Measurements from ENCODE around the gene TADA1.

Gene TADA1

DNA sequence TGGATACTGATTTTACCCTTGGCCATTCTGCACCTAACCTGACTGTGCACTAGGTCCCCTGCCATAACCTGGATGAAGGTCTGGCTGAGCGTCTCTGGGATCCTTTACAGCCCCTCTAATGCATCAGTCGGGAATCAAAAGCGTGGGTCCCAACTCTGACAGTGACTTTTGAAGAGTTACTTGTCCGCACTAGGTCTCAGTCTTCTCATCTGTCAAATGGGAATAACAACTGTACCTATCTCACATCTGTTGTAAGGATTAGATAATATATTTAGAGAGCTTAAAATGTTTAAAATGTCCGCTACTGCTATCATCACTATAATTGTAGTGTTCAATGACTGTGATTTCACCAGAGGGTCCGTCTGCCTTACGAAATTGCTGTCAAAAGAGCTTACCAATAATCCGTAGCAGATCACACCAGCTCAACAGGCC, 746 bp downstream of the TADA1 start:
- H3K27ac ChIP-seq = peak overlapping the region; percentile 92
- TF ChIP-seq, protein P1, sequence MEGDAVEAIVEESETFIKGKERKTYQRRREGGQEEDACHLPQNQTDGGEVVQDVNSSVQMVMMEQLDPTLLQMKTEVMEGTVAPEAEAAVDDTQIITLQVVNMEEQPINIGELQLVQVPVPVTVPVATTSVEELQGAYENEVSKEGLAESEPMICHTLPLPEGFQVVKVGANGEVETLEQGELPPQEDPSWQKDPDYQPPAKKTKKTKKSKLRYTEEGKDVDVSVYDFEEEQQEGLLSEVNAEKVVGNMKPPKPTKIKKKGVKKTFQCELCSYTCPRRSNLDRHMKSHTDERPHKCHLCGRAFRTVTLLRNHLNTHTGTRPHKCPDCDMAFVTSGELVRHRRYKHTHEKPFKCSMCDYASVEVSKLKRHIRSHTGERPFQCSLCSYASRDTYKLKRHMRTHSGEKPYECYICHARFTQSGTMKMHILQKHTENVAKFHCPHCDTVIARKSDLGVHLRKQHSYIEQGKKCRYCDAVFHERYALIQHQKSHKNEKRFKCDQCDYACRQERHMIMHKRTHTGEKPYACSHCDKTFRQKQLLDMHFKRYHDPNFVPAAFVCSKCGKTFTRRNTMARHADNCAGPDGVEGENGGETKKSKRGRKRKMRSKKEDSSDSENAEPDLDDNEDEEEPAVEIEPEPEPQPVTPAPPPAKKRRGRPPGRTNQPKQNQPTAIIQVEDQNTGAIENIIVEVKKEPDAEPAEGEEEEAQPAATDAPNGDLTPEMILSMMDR (conservative IDR thresholded peaks at IDR 0.05) = no peak

DNA sequence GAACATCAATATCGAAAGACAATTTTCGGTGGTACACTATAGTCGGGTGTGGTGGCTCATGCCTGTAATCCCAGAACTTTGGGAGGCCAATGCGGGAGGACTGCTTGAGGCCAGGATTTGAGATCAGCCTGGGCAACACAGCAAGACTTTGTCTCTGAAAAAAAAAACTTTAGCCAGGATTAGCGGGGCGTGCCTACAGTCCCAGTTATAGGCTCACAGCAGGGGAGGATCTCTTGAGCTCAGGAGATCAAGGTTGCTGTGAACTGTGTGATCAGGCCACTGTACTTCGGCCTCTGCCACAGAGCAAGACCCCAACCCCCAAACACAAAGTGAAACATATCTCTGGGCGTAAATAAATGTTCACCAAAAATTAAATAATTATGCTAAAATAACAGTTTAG, 1.6 kb downstream of the TADA1 start:
- H3K27ac ChIP-seq = no peak overlapping the region
- TF ChIP-seq, protein P1 (conservative IDR thresholded peaks at IDR 0.05) = no peak

DNA sequence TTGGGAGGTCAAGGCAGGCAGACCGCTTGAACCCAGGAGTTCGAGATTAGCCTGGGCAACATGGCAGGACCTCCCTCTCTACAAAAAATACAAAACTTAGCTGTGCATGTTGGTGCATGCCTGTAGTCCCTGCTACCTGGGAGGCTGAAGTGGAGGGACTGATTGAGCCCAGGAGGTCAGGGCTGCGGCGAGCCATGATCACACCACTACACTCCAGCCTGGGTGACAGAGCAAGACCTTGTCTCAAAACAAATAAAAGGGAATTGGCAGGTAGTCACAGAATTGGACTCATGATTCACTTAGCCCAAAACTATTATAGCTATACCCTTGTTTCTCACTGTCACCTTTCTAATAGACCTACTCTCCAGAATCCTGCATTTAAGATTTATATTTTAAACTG, 5.5 kb downstream of the TADA1 start:
- no peak overlapping the region for H3K27ac ChIP-seq
- TF ChIP-seq, protein P1 (conservative IDR thresholded peaks at IDR 0.05) = no peak

DNA sequence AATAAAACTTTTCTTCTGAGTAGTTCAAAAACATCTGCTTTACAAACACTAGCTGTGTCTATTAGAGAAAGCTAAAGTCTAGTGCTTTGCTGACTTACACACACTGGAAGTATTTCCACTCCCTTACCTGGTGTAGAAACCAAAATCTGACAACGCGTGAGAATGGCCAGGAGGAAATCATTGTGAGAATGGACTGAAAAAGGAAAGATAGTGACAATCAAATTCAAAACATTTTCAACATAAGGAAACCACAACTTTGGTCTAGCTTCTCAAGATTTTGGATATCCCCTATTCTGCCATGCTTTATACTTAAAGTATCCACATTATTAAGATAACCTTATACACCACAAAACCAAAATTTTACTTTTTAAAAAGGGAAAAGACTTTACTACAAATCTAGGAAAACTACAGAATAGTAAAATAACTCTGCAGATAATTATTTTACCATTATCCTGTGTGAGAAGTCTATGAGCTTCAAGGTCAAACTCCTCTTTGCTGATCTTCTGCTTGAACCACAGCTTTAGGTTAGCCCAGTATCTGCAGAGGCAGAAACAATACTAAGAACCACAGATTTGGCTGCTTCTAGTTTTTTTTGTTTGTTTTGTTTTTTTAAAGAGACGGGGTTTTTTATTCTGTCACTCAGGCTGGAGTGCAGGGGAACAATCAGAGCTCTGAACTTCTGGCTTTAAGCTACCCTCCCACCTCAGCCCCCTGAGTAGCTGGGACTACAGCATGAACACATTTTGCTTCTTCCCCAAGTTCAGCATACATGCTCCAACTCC, 6.6 kb downstream of the TADA1 start:
- TF ChIP-seq, protein P1 (conservative IDR thresholded peaks at IDR 0.05) = no peak
- no peak overlapping the region for H3K27ac ChIP-seq

DNA sequence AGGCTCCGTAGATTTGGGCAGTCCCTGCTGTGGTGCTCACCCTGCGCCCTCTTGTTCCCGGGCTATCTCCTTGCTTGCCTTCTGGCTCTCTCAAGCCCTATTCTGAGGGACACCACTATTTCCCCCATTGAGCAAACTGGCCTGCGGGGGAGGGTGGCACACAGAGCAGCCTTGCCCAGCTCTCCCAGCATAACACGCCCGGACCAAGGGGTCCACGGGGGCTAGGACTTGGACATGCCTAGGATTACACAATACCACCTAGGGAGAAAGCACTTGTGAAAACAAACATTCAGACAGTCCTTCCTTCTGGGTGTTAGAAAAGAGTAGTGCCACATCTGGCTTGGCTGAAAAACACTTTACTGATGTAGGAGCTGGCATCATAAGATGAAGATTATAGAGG, 7.4 kb downstream of the TADA1 start:
- no peak overlapping the region for H3K27ac ChIP-seq
- TF ChIP-seq, protein P1 (conservative IDR thresholded peaks at IDR 0.05) = no peak

DNA sequence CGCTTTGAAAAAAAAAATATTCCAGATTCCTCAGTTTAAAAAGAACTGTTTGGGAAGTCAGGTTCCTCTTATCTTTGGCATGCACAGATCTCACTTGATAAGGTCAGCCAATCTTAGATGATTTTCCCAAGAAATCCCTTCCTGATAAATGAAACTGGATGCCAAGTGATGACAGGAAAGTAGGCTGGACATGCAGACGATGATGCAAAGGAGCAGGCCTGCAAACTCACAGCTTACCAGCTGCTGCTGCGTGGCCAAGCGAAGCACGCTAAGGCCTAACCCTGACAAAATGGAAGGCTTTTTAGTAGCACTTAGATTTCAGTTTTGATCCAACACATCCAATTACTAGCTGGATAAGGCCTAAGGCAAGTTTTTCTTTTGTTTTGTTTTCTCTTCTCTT, 10.1 kb downstream of the TADA1 start:
- TF ChIP-seq, protein P1 (conservative IDR thresholded peaks at IDR 0.05) = no peak

DNA sequence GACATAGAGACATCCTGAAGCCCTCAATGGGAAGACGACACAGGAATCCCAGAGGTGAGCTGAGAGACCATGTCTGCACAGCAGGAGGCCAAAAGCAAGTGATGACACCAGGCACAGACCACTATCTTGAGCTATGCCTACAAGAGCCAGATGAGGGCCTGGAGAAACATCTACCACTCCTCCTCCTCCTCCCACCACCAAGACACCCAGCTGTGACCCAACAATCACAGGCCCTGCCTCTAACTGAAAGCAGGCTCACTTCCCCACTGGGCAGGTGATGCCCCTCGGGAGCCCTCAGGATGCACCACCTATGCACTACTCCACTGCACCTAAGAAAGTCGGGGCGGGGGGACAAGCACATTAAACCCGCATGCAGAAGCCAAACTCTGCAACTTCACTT, 16.5 kb downstream of the TADA1 start:
- TF ChIP-seq, protein P1 (conservative IDR thresholded peaks at IDR 0.05) = no peak
- peak overlapping the region; percentile 59; the same call in 1 of the 2 replicates for H3K27ac ChIP-seq

More for the DNA sequence above, 10.1 kb downstream of the TADA1 start:
- no peak overlapping the region for H3K27ac ChIP-seq

Data from VCaP (cell line).